Uterus (tissue), 4 donors: ENCODE data around the gene FAM216A. TPM values are rescaled to one million over a fixed set of nuclear protein-coding genes. Genes with fewer than 3 reads are reported as not detected.

Experiments used
- DNase-seq, 2 donors: peaks; one replicate each; pipeline ENCODE4 v3.0.0-alpha.2; 2019 to 2020
- H3K27ac ChIP-seq, 2 donors: fragments of 200-600 bp; sonication (generic); 1 replicate in 1 of 2; 2 replicates in 1 of 2; pipeline ENCODE4 v1.5.1; 2016 to 2018
- H3K27me3 ChIP-seq, 2 donors: fragments of 200-600 bp; sonication (generic); one replicate each; pipeline ENCODE4 v1.5.1; 2018 to 2019; ENCODE audit warnings: control low read depth in 1 of 2
- H3K36me3 ChIP-seq, 2 donors: fragments of 200-600 bp; sonication (generic); one replicate each; pipeline ENCODE4 v1.5.1; 2019; ENCODE audit warnings: control low read depth in 1 of 2
- H3K4me1 ChIP-seq, 2 donors: fragments of 200-600 bp; sonication (generic); one replicate each; pipeline ENCODE4 v1.5.1; 2018 to 2019; ENCODE audit warnings: control low read depth in 1 of 2
- H3K4me3 ChIP-seq, 2 donors: fragments of 200-600 bp; sonication (generic); 1 replicate in 1 of 2; 2 replicates in 1 of 2; pipeline ENCODE4 v1.5.1; 2018 to 2019; ENCODE audit warnings: mild to moderate bottlenecking in 1 of 2
- H3K9me3 ChIP-seq, 2 donors: fragments of 200-600 bp; sonication (generic); one replicate each; pipeline ENCODE4 v1.5.1; 2019; ENCODE audit warnings: control low read depth in 1 of 2
- POLR2A ChIP-seq, 2 donors: fragments of 450-650 bp; IDR thresholded peaks; one replicate each; pipeline ENCODE4 v1.6.1; 2016; ENCODE audit warnings: antibody characterized with exemption in 2 of 2, mild to moderate bottlenecking in 1 of 2, moderate library complexity in 1 of 2
- intact Hi-C: fragments of 100-400 bp; cut with DNase I; formaldehyde crosslinking; loops from one replicate; pipeline ENCODE4 v1.15.1; 2023; ENCODE audit warnings: low total_unique reads
- total RNA-seq, 4 donors: library from RNA; depleted of rRNA in 3 of 4; stranded (reverse); fragments of >200 nt in 3 of 4; gene quantifications; one replicate each; pipeline versions ENCODE4 v1.1.0 to v1.2.4, GENCODE V29; 2014 to 2023
- TF ChIP-seq, protein P1 (sequence below), 4 experiments: fragments of 200-600 bp in 2 of 4; fragments of 450-650 bp in 2 of 4; sonication (generic) in 2 of 4; IDR thresholded peaks; one replicate each; pipeline ENCODE4 v1.5.1; 2016 to 2019; ENCODE audit warnings: antibody characterized with exemption in 4 of 4, mild to moderate bottlenecking in 2 of 4, moderate library complexity in 1 of 4
- donor health status: DM: yes; HTN: yes; CAD: no.

FAM216A gene
- total RNA-seq, 4 donors from 2014 or later, result 3.5 to 29.7 (median 11.2) TPM

DNA sequence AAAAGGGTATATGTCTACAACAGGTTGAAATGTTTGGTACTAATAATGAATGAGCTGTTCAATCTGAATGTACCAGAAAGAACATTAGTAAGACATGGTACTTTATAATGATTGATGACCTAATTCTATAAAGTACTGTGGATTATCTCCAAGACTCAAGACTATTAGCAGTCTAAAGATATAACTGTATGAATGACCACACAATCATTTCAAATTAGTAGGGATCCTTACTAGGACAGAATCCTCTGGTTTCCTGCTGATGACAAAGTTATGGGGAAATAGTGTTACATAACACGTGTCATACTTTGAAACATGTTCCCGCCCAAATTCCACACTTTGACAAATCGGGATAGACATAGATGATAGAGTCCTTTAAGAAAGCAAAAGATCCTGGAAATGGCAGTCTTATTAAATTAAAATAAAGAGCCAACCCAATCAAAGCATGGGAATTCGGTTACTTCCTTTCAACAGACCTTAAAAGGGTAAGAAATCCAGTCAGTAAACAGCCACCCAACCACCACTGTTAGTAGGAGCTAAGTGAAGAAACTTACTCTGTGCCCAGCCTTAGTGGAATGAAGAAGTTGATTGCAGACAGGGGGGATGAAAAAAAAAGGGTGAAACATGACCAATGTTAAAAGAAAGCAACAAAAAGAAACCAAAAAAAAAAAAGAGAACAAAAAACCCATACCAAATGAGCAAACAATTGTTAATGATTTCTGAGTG lies 30.5 kb downstream of the FAM216A start:
- H3K4me1 ChIP-seq, result peaks cover 0 to 4% of the 10 kb centered on the region in 2 donors
- intact Hi-C loops, result no loop called here
- H3K27ac ChIP-seq, result no peak overlapping the region
- no peaks in the 10 kb centered on the region for H3K9me3 ChIP-seq
- no peaks in the 10 kb centered on the region for H3K27me3 ChIP-seq
- no peak for DNase-seq
- TF ChIP-seq POLR2A (IDR thresholded peaks at IDR 0.05), result no peak
- TF ChIP-seq, protein P1, sequence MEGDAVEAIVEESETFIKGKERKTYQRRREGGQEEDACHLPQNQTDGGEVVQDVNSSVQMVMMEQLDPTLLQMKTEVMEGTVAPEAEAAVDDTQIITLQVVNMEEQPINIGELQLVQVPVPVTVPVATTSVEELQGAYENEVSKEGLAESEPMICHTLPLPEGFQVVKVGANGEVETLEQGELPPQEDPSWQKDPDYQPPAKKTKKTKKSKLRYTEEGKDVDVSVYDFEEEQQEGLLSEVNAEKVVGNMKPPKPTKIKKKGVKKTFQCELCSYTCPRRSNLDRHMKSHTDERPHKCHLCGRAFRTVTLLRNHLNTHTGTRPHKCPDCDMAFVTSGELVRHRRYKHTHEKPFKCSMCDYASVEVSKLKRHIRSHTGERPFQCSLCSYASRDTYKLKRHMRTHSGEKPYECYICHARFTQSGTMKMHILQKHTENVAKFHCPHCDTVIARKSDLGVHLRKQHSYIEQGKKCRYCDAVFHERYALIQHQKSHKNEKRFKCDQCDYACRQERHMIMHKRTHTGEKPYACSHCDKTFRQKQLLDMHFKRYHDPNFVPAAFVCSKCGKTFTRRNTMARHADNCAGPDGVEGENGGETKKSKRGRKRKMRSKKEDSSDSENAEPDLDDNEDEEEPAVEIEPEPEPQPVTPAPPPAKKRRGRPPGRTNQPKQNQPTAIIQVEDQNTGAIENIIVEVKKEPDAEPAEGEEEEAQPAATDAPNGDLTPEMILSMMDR (IDR thresholded peaks at IDR 0.05), result no peak
- H3K36me3 ChIP-seq, result no peaks in the 10 kb centered on the region
- H3K4me3 ChIP-seq, result no peak overlapping the region

GRCh38 chr12:110501399-110501751 lies 32.7 kb downstream of the FAM216A start:
- intact Hi-C loops, result no loop called here
- no peak for TF ChIP-seq POLR2A (IDR thresholded peaks at IDR 0.05)
- TF ChIP-seq, protein P1 (IDR thresholded peaks at IDR 0.05), result no peak
- DNase-seq, result peak in 1 of 2 donors; percentile 21

GRCh38 chr12:110501752-110502738 lies 33.4 kb downstream of the FAM216A start, which contains the start of the genes RAD9B and VPS29:
TSS of gene RAD9B (plus strand) at chr12:110502331. CDS start at chr12:110502338, 7 bp downstream.
TSS of gene VPS29 (minus strand) at chr12:110502111. CDS start at chr12:110502051, 60 bp downstream.
- peak; percentile 97 to 98 for DNase-seq

More at GRCh38 chr12:110501399-110501751, 32.7 kb downstream of the FAM216A start:
- Histone ChIP-seq H3K4me3 (peak overlapping the region; percentile 70 to 100), H3K27ac (peak overlapping the region; percentile 85 to 90), H3K9me3 (no peaks in the 10 kb centered on the region), H3K36me3 (no peaks in the 10 kb centered on the region), H3K4me1 (peaks cover 0 to 4% of the 10 kb centered on the region in 2 donors), H3K27me3 (no peaks in the 10 kb centered on the region)

GRCh38 chr12:110503432-110503831 lies 34.8 kb downstream of the FAM216A start:
- Histone ChIP-seq H3K27me3 (no peaks in the 10 kb centered on the region), H3K4me3 (no peak overlapping the region), H3K36me3 (no peaks in the 10 kb centered on the region), H3K4me1 (peaks cover 0 to 4% of the 10 kb centered on the region in 2 donors), H3K27ac (no peak overlapping the region), H3K9me3 (no peaks in the 10 kb centered on the region)
- no peak for DNase-seq
- TF ChIP-seq POLR2A (IDR thresholded peaks at IDR 0.05), result no peak
- TF ChIP-seq, protein P1 (IDR thresholded peaks at IDR 0.05), result no peak
- intact Hi-C loops, result no loop called here

More at GRCh38 chr12:110501752-110502738, 33.4 kb downstream of the FAM216A start, which contains the start of the genes RAD9B and VPS29:
- H3K4me1 ChIP-seq, result peaks cover 0 to 4% of the 10 kb centered on the region in 2 donors
- peak within 1 kb of the TSS; percentile 85 to 90 for H3K27ac ChIP-seq
- H3K27me3 ChIP-seq, result no peaks in the 10 kb centered on the region
- intact Hi-C loops, result no loop called here
- peak within 1 kb of the TSS; percentile 70 to 100 for H3K4me3 ChIP-seq
- no peaks in the 10 kb centered on the region for H3K9me3 ChIP-seq
- peak; percentile 77 to 83 for TF ChIP-seq POLR2A (IDR thresholded peaks at IDR 0.05)
- TF ChIP-seq, protein P1 (IDR thresholded peaks at IDR 0.05), result peak in 2 of 4 experiments; percentile 12 to 41
- H3K36me3 ChIP-seq, result no peaks in the 10 kb centered on the region
